GM18505 (cell line): Measurements from ENCODE around the gene CEP250.

Experiments
- ATAC-seq: cut with Tn5 transposase; IDR thresholded peaks from one replicate; pipeline ENCODE4 v1.9.1; 2021; ENCODE audit not compliant: unreplicated experiment
- POLR2A ChIP-seq: IDR thresholded peaks from 4 replicates; pipeline ENCODE4 v1.6.1; 2011; ENCODE audit warnings: borderline replicate concordance; ENCODE audit not compliant: insufficient read depth, insufficient read length; ENCODE audit errors: extremely low read depth

The CEP250 gene

GRCh38 chr20:35560541-35560940 is 105.1 kb downstream of the CEP250 start:
- no peak for ATAC-seq
- TF ChIP-seq POLR2A, result no peak

- no peak for ATAC-seq
Observed at GRCh38 chr20:35561268-35561667, 105.9 kb downstream of the CEP250 start.

GRCh38 chr20:35561671-35562070 is 106.3 kb downstream of the CEP250 start:
- ATAC-seq, result no peak
- TF ChIP-seq POLR2A, result no peak

More at GRCh38 chr20:35561268-35561667, 105.9 kb downstream of the CEP250 start:
- TF ChIP-seq POLR2A, result no peak

GRCh38 chr20:35562541-35563110 is 107.2 kb downstream of the CEP250 start:
- no peak for ATAC-seq
- TF ChIP-seq POLR2A, result no peak

GRCh38 chr20:35563834-35564233 is 108.4 kb downstream of the CEP250 start:
- ATAC-seq, result no peak
- TF ChIP-seq POLR2A, result no peak

- no peak for ATAC-seq
Observed at GRCh38 chr20:35564905-35565304, 109.5 kb downstream of the CEP250 start.

GRCh38 chr20:35568645-35569044 is 113.2 kb downstream of the CEP250 start:
- ATAC-seq, result no peak
- no peak for TF ChIP-seq POLR2A

More at GRCh38 chr20:35564905-35565304, 109.5 kb downstream of the CEP250 start:
- no peak for TF ChIP-seq POLR2A
